LHCN-M2 (cell line): ENCODE measurements around the gene DCBLD2. TPM values are rescaled to one million over a fixed set of nuclear protein-coding genes. Genes with fewer than 3 reads are reported as not detected.

Source experiments
- DNase-seq: peaks from one replicate; pipeline ENCODE4 v3.0.0-alpha.2; 2012; ENCODE audit warnings: low read depth
- polyA plus RNA-seq: library from polyadenylated mRNA; unstranded; fragments of >200 nt; gene quantifications from one replicate; pipeline ENCODE4 v1.2.1, GENCODE V29; 2012; ENCODE audit warnings: missing spikeins
- total RNA-seq: library from RNA; depleted of rRNA; stranded (reverse); fragments of >200 nt; gene quantifications from 2 replicates; pipeline ENCODE4 v1.2.3, GENCODE V29; 2014; rRNA removed

DCBLD2 gene, protein sequence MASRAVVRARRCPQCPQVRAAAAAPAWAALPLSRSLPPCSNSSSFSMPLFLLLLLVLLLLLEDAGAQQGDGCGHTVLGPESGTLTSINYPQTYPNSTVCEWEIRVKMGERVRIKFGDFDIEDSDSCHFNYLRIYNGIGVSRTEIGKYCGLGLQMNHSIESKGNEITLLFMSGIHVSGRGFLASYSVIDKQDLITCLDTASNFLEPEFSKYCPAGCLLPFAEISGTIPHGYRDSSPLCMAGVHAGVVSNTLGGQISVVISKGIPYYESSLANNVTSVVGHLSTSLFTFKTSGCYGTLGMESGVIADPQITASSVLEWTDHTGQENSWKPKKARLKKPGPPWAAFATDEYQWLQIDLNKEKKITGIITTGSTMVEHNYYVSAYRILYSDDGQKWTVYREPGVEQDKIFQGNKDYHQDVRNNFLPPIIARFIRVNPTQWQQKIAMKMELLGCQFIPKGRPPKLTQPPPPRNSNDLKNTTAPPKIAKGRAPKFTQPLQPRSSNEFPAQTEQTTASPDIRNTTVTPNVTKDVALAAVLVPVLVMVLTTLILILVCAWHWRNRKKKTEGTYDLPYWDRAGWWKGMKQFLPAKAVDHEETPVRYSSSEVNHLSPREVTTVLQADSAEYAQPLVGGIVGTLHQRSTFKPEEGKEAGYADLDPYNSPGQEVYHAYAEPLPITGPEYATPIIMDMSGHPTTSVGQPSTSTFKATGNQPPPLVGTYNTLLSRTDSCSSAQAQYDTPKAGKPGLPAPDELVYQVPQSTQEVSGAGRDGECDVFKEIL
- total RNA-seq, result 628 and 664 TPM in 2 replicates
- 120 TPM for polyA plus RNA-seq

DNA sequence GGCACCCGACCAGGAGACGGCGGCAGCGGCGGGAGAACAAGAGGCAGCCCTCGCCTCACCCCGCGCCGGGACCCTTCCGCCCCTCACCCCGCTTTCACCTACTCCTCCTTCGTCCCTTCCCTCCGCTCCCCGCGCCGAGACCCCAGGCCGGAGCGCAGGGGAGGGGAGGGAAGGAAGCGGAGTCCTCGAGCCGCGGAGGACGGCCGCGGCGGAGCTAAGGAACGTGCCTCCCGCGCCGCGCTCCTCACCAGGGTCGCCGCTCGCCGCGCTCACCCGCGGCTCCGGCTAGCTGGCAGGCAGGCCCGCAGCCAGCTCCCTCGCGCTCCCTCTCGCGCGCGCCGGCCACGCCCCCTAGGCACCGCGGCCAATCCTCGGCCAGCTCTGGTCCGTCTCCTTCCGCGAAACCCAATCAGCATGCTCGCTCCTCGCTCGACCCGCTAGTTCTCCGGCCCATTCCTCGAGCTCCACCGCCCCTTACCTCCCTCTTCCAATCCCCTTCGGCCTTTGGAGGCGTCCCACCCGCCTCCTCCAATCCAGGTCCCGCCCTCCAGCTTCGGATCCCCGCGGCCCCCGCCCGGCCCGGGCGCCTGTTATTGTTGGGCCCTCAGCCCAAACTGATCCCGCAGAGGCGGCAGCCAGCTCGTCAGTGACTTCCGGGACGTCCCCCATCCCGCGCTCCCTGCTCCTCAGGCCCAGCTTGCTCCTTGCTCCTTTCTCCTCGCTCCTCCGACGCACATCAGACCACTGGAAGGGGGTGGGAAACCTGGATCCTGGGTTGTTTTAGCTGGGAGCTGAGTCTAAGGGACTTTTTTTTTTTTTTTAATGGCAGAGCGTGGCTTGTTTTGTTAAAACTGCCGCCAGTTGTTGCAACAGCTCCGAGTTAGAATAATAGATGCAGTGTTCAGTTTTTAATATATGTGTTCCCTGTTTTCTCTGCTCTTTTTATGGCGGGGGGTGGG, at the start of gene DCBLD2:
Gene DCBLD2, minus strand, starts transcription at position 304 of the 959 bp plus-strand sequence. CDS start 369 bp downstream, outside the sequence.
- DNase-seq, result peak; percentile 100

DNA sequence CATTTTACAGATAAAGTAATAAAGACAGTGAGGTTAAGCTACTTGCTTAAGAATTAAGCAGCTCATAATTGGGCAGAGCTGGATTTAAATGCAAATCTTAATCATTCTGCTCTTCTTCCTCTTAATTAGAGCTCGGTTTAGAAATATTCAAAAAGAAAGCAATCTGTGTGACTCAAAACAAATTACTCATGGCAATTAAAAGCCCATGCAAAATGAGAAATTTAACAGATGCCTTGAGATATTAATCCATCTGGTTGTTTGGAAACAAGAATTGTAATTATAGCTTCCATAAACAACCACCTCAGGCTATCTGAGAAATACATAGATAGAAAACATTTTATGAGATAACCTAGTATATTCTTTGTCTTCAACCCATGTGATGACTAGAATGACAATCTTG, 44.2 kb upstream of the DCBLD2 start:
- DNase-seq, result no peak

- DNase-seq, result no peak
Measured at GRCh38 chr3:98945101-98945524, 43.6 kb upstream of the DCBLD2 start.

DNA sequence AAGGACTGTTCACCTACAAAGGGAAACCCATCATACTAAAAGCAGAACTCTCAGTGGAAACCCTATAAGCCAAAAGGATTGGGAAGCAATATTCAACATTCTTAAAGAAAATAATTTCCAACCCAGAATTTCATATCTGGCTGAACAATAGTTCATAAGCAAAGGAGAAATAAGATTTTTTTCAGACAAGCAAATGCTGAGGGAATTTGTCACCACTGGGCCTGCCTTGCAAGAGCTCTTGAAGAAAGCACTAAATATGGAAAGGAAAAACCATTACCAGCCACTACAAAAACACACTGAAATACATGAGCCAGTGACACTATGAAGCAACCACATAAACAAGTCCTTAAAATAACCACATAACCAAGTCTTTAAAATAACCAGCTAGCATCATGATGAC, 28.9 kb upstream of the DCBLD2 start:
- DNase-seq, result peak; percentile 34

- no peak for DNase-seq
Measured at GRCh38 chr3:98921957-98922356, 20.5 kb upstream of the DCBLD2 start.

GRCh38 chr3:98920166-98920565, 18.7 kb upstream of the DCBLD2 start:
- no peak for DNase-seq

- DNase-seq, result peak; percentile 27
Measured at GRCh38 chr3:98918586-98918985, 17.1 kb upstream of the DCBLD2 start.

- no peak for DNase-seq
Measured at GRCh38 chr3:98917608-98918007, 16.1 kb upstream of the DCBLD2 start.

DNA sequence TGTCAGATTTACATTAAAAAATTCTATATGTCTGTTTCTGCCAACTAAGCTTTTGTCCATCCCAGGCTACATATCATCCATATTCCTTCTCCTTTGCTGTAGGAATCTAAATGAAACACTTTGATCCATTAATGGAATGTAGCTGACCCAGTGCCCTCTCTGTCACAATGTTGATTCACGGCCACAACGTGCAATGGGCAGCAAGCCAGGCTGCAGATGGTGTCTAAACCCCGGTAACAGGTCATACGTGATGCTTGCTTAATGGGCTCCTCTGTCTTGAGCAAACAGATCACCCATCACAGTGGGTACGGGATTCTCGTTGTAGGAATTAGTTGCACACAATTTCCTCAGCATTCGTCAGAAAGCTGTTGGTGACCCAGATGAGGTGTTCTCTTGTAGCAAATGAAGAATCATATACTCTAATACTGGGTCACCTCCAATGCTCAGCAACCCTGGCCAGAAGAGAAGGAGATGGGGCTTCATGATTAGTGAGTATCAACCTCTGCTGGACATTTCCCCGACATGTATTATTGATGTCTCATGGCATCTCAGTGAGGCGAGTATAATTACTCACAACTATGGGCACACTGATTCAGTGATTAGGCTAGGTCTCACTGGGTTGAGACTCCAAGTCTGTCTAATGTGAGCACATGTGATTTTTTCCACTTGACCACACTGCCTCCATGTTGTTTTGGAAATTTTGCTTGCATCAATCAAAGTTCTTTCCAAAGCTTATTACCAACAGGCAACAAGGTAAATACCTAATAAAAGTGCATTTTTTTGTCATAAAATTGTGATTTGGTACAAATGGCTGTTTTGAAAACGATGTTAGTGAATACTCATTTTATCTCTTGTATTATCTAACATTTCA, 12.9 kb upstream of the DCBLD2 start:
- DNase-seq, result peak; percentile 62

- DNase-seq, result no peak
Measured at GRCh38 chr3:98912448-98912847, 11.0 kb upstream of the DCBLD2 start.

DNA sequence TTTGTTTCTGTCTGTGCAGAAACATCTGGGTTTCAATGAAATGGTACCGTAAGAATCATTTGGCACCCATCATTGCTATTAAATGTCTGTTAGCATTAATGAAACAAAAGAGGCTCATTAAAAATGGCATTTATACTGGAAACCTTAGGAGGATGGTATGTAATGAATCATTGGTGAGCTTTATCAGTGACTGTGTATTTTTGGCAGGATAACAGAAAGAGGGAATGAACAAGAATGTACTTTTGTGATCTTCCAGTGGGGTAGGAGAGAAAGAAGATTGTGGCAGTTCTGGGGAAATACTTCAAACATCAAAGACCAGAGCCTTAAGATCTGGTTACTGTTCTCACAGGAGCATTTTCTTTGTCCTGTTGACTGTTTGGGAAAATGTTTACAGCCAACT, 4.7 kb upstream of the DCBLD2 start:
- DNase-seq, result peak; percentile 93

DNA sequence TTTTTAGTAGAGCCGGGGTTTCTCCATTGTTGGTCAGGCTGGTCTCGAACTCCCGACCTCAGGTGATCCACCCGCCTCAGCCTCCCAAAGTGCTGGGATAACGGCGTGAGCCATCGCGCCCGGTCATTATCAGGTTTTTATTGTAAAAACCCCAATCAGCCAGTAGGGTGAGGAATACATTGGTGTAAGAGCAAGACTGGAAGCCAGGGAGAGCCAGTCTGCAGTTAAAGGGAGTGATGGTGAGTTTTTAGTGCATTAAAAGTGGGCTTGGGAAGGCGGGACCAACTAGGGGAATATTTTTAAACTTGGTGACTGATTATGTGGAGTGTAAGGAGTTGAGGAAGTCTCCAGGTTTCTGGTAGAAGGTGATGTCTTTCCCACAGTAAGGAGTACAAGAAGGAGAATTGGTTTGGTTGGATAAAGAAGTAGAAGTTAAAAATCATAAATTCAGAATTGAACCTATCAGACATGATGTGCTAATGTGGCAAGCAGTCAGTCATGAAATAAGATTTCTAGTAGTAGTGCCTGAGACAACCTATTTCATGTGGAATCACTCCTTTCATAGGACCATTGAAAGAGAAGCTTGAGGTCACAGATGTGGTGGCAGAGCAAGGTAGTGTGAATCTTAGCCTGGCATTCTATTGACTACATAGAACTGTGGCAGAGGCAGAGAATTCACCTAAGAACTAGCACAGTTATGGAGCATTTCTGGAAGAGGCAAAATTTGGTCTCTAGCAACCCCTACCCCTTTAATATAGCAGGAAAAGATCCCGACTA, 2.4 kb upstream of the DCBLD2 start:
- no peak for DNase-seq

GRCh38 chr3:98903099-98903498, 1.6 kb upstream of the DCBLD2 start:
- no peak for DNase-seq

- no peak for DNase-seq
Measured at GRCh38 chr3:98902351-98902740, 851 bp upstream of the DCBLD2 start.

DNA sequence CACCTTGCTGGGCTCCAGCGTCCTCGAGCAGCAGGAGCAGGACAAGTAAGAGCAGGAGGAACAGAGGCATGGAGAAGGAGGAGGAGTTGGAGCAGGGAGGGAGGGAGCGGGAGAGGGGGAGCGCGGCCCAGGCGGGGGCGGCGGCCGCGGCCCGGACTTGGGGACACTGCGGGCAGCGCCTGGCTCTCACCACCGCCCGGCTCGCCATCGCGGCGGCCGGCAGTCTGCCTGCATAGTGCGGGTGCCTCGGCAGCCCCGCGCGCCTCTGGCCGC, 440 bp downstream of the DCBLD2 start:
- DNase-seq, result peak; percentile 63

GRCh38 chr3:98900265-98901118, 1.0 kb downstream of the DCBLD2 start:
- DNase-seq, result no peak

DNA sequence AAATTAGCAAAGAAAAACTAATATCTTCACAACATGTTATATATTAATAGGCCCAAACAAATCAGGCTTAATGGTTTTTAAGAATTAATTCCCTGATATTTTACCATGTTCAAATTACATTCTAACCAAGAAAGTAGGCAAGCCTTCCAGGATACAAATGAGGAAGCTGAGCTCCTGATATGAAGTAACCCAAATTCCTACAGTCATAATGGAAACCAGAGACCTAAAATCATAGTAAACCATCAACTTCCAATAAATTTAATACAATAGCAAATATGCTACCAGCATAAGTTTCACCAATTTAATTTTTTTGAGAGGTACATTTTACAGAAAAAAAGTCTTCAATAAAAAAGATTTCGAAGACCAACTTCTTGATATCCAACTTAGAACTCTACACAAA, 3.8 kb downstream of the DCBLD2 start:
- DNase-seq, result no peak

GRCh38 chr3:98894791-98895576, 6.5 kb downstream of the DCBLD2 start:
- DNase-seq, result no peak
